Right forelimb (tissue), 1 donor: ENCODE data around the gene TUBB8B.
"Not testable (repeated sequence)": the region's sequence is repeated elsewhere in the genome, so short reads cannot be mapped to it uniquely, and the experiment has no call there.

Experiments
- DNase-seq: peaks from one replicate; pipeline ENCODE4 v3.0.0-alpha.2; 2018

The TUBB8B gene

GRCh38 chr18:49176-49665 is at the start of gene TUBB8B:
Gene TUBB8B (minus strand): TSS chr18:49615. CDS start chr18:49557, 58 bp downstream.
- not testable (repeated sequence) for DNase-seq

DNA sequence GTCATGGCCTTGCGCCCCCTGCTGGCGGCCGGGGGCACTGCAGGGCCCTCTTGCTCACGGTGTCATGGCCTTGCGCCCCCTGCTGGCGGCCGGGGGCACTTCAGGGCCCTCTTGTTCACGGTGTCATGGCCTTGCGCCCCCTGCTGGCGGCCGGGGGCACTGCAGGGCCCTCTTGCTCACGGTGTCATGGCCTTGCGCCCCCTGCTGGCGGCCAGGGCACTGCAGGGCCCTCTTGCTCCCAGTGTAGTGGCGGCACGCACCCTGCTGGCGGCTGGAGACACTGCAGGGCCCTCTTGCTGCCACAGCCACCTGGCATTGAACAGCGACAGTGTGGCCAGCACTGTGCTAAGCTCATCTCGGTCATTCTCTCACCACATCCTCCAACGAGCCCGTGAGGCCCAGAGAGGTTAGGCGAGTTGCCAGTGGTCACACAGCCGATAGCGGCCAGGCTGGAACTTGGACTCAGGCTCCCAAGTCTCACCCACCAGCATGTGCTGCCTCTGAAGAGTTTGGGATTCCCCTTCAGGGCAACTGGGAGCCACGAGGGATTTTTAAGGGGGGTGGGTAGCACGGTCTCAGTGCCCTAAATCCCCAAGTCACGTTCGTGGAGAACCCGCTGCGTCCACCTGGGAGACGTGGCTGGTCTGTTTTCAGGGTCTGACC is 48.0 kb upstream of the TUBB8B start:
- not testable (repeated sequence) for DNase-seq

GRCh38 chr18:96767-97131 is 47.3 kb upstream of the TUBB8B start:
- not testable (repeated sequence) for DNase-seq

- not testable (repeated sequence) for DNase-seq
These were observed 46.8 kb upstream of the TUBB8B start for GRCh38 chr18:96101-96766.

DNA sequence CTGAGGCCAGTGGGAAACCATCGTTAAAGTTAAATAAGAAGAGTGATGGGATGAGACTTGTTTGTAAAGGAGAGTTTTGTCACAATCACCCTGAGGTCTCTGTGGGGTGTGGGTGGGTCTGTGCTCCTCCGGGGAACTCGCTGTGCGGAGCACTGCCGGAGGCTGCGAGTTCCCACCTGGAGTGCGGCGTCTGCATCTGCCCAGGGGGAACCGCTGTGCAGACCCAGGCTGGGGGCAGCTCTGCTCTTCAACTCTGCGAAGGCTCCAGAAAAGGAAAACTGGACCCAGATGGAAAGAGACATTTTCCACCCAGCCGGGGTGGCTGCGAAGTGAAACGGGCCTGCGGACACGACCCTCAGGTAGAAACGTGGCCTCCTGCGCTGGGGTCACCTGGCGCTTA is 46.2 kb upstream of the TUBB8B start:
- DNase-seq: not testable (repeated sequence)

GRCh38 chr18:93897-94408 is 44.5 kb upstream of the TUBB8B start:
- DNase-seq: not testable (repeated sequence)

- DNase-seq: not testable (repeated sequence)
These were observed 42.1 kb upstream of the TUBB8B start for GRCh38 chr18:91561-91960.

DNA sequence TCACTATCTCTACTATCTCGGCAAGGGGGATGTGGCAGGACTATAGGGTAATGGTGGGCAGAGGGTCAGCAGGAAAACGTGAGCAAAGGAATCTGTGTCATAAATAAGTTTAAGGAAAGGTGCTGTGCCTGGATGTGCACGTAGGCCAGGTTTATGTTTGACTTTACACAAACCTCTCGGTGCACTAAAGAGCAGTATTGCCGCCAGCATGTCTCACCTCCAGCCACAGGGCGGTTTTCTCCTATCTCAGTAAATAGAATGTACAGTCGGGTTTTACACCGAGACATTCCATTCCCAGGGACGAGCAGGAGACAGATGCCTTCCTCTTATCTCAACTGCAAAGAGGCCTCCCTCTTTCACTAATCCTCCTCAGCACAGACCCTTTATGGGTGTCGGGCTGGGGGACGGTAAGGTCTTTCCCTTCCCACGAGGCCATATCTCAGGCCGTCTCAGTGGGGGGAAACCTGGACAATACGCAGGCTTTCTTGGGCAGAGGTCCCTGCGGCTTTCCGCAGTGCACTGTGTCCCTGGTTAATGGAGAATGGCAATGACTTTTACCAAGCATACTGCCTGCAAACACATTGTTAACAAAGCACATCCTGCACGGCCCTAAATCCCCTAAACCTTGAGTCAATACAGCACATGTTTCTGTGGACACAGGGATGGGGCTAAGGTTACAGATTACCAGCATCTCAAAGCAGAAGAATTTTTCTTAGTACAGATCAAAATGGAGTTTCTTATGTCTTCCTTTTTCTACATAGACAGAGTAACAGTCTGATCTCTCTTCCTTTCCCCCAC is 41.2 kb upstream of the TUBB8B start:
- DNase-seq: not testable (repeated sequence)

DNA sequence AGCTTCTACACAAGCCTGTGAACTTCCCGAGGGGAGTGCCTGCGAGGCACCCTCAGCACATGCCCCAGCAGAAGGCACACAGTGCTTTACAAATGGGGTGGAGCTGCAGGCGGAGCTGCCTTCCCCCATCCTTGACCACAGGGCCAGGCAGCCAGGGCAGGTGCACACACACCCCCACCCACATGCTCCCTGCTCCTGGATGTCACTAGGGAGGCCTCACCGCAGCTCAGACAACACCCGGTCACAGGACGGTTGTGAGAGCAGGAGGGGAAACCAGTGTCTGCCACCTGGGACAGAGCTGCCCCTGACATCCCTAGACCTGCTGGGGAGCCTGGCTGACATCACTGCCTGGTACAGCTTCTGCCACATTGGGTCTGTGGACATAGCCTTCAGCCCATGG is 39.7 kb upstream of the TUBB8B start:
- DNase-seq: not testable (repeated sequence)

DNA sequence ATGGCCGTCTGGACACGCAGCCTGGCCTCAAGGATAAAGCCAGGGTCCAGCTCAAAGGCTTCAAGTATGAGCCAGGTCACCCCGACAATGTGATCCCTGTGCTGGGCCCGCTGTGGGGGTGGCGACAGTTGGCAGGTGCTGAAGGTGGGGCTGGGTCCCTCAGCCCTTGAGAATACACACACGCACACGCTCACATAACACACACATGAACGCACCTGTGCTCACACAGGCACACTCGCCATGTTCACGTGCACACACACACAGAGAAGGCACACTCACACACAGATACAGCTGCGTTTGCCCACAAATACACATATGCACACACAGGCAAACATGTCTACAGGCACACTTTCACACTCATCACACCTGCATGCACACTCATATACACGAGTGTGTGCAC is 35.4 kb upstream of the TUBB8B start:
- not testable (repeated sequence) for DNase-seq

GRCh38 chr18:82626-83209 is 33.3 kb upstream of the TUBB8B start:
- DNase-seq: not testable (repeated sequence)

GRCh38 chr18:80881-81280 is 31.5 kb upstream of the TUBB8B start:
- DNase-seq: not testable (repeated sequence)

DNA sequence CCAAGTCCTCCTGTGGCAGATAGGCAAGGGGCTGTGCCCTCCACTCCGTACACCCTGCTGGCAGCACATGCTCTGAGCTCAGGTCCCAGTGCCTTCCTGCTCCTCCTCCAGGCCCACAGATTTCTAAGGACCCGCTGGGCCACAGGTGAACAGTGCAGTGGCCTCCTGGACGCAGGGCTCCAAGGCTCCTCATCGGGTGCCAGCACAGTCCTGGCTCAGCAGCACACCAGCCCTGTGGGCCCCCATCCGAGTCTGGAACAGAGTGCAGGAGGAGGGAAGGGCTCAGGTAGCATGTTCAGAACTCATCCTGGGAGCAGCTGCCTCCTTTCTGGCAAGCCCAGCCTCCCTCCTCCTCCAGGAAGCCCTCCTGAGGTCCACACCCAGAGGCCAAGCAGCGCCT is 30.8 kb upstream of the TUBB8B start:
- not testable (repeated sequence) for DNase-seq

- DNase-seq: not testable (repeated sequence)
These were observed 26.2 kb upstream of the TUBB8B start for GRCh38 chr18:75525-76160.

DNA sequence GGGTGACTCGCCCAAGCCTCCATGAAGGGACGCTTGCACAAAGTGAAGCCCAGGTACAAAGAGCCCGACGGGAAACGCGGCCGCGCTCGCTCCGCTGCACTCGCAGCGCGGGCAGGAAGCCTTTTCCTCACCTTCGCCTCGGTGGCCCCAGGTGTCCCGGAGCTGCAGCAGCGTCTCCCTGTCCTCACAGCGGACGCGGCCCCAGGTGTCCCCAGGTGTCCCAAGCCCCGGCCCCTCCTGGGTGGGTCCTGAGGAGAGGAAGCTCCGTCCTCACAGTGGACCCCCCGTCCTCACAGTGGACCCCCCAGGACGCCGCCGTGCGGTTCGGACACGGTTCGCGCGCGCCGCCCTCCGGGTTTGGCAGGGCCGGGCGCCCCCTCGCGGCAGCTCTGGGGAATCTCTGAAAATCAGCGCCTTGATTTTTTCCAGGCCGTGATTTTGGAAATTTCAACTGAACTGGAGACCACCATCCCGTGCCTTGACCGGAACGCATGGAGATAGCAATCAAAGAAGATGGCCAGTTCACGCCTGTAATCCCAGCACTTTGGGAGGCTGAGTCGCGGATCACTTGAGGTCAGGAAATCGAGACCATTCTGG is 23.9 kb upstream of the TUBB8B start:
- DNase-seq: not testable (repeated sequence)

DNA sequence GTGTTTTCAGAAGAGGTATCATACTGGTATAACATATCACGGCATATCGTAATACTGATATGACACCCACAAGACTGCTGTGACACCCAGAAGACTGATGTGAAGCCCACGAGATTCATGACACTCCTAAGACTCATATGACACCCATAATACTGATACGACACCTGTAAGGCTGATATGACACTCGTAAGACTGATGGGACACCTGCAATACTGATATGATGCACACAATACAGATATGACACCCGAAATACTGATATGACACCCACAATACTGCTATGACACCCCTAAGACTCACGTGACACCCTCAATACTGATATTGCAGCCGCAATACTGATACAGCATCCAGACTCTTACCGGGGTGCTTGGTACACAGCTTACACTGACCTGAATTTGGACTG is 18.3 kb upstream of the TUBB8B start:
- not testable (repeated sequence) for DNase-seq

GRCh38 chr18:64279-64678 is 14.9 kb upstream of the TUBB8B start:
- not testable (repeated sequence) for DNase-seq

DNA sequence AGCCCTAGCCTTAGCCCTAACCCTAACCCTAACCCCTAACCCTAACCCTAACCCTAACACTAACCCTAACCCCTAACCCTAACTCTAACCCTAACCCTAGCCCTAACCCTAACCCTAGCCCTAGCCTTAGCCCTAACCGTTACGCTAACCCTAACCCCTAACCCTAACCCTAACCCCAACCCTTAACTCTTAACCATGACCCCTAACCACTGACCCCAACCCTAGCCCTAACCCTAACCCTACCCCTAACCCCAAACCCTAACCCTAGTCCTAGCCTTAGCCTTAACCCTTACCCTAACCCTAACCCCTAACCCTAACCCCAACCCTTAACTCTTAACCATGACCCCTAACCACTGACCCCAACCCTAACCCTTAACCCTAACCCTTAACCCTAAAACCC is 14.2 kb upstream of the TUBB8B start:
- not testable (repeated sequence) for DNase-seq

GRCh38 chr18:54388-54787 is 5.0 kb upstream of the TUBB8B start:
- not testable (repeated sequence) for DNase-seq

DNA sequence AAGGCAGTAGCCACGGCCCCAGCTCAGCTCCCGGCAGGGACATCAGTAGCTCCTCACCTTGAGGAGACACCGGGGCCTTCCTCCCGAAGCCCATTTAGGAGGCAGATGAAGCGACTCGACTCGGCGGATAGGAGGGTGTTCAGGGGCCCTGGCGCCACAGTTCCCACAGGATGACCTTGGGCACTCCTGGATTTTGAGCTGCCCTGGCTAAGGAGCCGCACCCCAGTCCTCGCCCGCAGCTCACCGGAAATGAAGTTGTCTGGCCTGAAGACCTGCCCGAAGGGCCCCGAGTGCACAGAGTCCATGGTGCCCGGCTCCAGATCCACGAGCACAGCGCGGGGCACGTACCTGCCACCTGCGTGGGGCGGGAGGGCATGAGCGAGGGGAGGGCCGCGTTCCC is 719 bp downstream of the TUBB8B start:
- DNase-seq: not testable (repeated sequence)

DNA sequence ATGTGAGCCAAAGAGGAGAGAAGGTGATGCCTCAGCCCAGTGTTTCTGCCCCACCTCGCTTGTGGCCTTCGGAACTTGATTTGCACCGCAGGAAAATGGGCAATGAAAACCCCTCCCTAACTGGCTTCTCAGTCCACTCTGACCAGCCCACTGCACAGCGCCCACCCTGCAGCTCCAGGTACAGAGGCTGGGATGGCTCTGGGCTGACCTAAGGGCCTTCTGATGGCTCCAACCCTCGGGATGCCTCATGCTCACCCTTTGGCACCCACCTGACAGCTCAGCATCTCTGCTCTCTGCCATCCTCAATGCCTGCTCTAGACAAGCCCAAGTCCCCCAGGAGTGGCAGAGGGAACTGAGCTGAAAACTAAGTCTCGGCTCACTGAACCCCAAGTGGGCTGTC is 36.2 kb downstream of the TUBB8B start:
- DNase-seq: not testable (repeated sequence)

GRCh38 chr18:12773-13172 is 36.6 kb downstream of the TUBB8B start:
- DNase-seq: not testable (repeated sequence)
